Mucosa of stomach (tissue), 1 donor: ENCODE measurements around the gene ADH1C.
"Not testable (repeated sequence)": the region's sequence is repeated elsewhere in the genome, so short reads cannot be mapped to it uniquely, and the experiment has no call there.

Source experiments
- H3K27me3 ChIP-seq: one replicate; pipeline ENCODE4 v1.7.0; 2013; ENCODE audit warnings: mild to moderate bottlenecking, low read length; ENCODE audit not compliant: control insufficient read depth, insufficient read depth
- H3K36me3 ChIP-seq: one replicate; pipeline ENCODE4 v1.7.0; 2013; ENCODE audit warnings: low read length; ENCODE audit not compliant: control insufficient read depth, insufficient read depth
- H3K4me1 ChIP-seq: one replicate; pipeline ENCODE4 v1.7.0; 2013; ENCODE audit warnings: mild to moderate bottlenecking, low read length; ENCODE audit not compliant: control insufficient read depth, insufficient read depth
- H3K4me3 ChIP-seq: one replicate; pipeline ENCODE4 v1.7.0; 2013; ENCODE audit warnings: low read length
- H3K9ac ChIP-seq: one replicate; pipeline ENCODE4 v1.7.0; 2013; ENCODE audit warnings: mild to moderate bottlenecking, low read length, moderate library complexity
- H3K9me3 ChIP-seq: one replicate; pipeline ENCODE4 v1.7.0; 2013; ENCODE audit warnings: mild to moderate bottlenecking, low read length, moderate library complexity; ENCODE audit not compliant: control insufficient read depth
- donor health status: Pancreatic carcinoma.

Gene ADH1C

DNA sequence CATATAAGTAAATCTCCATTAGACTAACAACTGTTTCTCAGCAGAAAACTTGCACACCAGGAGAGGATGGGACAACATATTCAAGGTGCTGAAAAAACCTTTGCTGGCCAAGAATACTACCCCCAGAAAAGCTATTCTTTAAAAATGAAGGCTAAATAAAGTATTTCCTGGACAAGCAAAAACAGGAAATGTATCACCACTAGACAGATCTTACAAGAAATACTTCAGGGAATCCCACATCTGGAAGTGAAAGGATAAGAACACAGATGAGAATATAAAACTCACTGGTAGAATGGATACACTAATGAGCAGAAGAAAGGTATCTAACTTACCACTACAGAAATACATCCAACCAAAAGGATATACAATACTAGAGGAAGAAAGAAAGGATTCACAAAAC lies 27.0 kb upstream of the ADH1C start:
- Histone ChIP-seq H3K4me1 (peaks cover 12% of the 10 kb centered on the region), H3K9ac (no peak overlapping the region), H3K4me3 (no peak overlapping the region), H3K27me3 (no peaks in the 10 kb centered on the region), H3K36me3 (no peaks in the 10 kb centered on the region), H3K9me3 (no peaks in the 10 kb centered on the region)

GRCh38 chr4:99378876-99379275 lies 26.3 kb upstream of the ADH1C start:
- Histone ChIP-seq H3K27me3 (no peaks in the 10 kb centered on the region), H3K9me3 (no peaks in the 10 kb centered on the region), H3K36me3 (no peaks in the 10 kb centered on the region), H3K9ac (no peak overlapping the region), H3K4me1 (peaks cover 8% of the 10 kb centered on the region), H3K4me3 (no peak overlapping the region)

GRCh38 chr4:99377341-99377740 lies 24.8 kb upstream of the ADH1C start:
- not testable (repeated sequence) for H3K4me1 ChIP-seq, H3K36me3 ChIP-seq, H3K27me3 ChIP-seq, H3K9ac ChIP-seq, H3K9me3 ChIP-seq, H3K4me3 ChIP-seq

DNA sequence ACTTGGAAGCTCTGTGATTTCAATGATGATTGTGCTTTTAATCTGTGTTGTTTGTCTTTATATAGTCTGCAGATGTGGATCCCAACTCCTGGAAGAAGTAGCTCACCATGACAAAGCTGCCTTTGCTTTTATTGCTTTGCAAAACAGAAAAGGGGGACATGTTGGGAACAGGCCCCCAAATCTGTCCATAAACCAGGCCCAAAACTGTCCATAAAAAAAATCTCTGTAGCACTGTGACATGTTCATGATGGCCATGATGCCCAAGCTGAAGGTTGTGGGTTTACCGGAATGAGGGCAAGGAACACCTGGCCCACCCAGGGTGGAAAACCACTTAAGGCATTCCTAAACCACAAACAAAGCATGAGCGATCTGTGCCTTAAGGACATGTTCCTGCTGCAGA lies 19.9 kb upstream of the ADH1C start:
- H3K27me3 ChIP-seq, H3K4me3 ChIP-seq, H3K9me3 ChIP-seq, H3K9ac ChIP-seq, H3K36me3 ChIP-seq, H3K4me1 ChIP-seq: not testable (repeated sequence)

- H3K4me3 ChIP-seq, H3K27me3 ChIP-seq, H3K9ac ChIP-seq, H3K36me3 ChIP-seq, H3K9me3 ChIP-seq, H3K4me1 ChIP-seq: not testable (repeated sequence)
These were observed 15.3 kb upstream of the ADH1C start for GRCh38 chr4:99367817-99368216.

DNA sequence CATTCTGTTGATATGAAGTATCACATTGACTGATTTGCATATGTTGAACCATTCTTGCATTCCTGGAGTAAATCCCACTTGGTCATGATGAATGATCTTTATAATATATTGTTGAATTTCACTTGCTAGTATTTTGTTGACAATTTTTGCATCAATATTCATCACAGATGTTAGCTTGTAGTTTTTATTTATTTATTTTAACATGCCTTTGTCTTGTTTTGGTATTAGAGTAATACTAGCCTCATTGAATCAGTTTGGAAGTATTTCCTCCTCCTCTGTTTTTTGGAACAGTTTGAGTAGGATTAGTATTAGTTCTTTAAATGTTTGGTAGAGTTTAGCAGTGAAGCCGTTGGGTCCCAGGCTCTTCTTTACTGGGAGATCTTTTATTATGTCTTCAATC lies 13.9 kb upstream of the ADH1C start:
- Histone ChIP-seq H3K36me3 (no peaks in the 10 kb centered on the region), H3K4me1 (no peaks in the 10 kb centered on the region), H3K9me3 (no peaks in the 10 kb centered on the region), H3K4me3 (no peak overlapping the region), H3K27me3 (no peaks in the 10 kb centered on the region), H3K9ac (no peak overlapping the region)

GRCh38 chr4:99362768-99363167 lies 10.2 kb upstream of the ADH1C start:
- no peak overlapping the region for H3K4me3 ChIP-seq
- H3K9me3 ChIP-seq: no peaks in the 10 kb centered on the region
- H3K4me1 ChIP-seq: no peaks in the 10 kb centered on the region
- no peaks in the 10 kb centered on the region for H3K27me3 ChIP-seq
- no peak overlapping the region for H3K9ac ChIP-seq
- H3K36me3 ChIP-seq: no peaks in the 10 kb centered on the region

- Histone ChIP-seq H3K36me3 (no peaks in the 10 kb centered on the region), H3K27me3 (no peaks in the 10 kb centered on the region), H3K9me3 (no peaks in the 10 kb centered on the region), H3K4me3 (no peak overlapping the region), H3K9ac (no peak overlapping the region), H3K4me1 (no peaks in the 10 kb centered on the region)
These were observed 9.3 kb upstream of the ADH1C start for GRCh38 chr4:99361899-99362275.

DNA sequence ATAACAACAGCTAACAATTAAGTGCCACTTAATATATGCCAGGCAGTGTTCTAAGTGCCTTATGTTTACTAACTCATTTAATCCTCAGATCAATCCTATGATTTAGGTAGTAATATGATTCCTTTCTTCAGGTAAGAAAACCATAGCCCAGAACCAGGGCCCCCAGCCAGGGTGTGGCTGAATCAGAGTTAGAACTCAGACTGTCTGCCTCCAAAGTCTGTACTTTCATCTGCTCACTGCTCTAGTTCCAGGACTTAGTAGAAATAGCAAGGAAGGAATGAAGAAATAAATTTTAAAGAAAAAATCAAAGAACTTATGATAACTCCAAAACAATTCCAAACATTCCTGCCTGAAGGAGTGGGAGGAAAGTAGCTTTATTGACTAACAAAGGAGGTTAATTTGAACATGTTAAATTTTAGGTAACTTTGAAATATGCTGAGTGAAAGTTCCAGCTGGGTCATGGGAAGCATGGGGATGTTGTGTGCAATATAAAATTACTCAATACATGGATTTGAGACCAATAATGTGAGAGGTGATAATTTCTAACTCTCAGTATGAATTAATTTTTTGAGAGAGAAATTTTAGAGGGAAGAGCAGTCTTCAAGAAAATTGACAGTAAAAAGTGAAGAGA lies 8.8 kb upstream of the ADH1C start:
- H3K4me3 ChIP-seq: no peak overlapping the region
- no peaks in the 10 kb centered on the region for H3K4me1 ChIP-seq
- H3K9me3 ChIP-seq: no peaks in the 10 kb centered on the region
- H3K36me3 ChIP-seq: no peaks in the 10 kb centered on the region
- H3K9ac ChIP-seq: no peak overlapping the region
- H3K27me3 ChIP-seq: no peaks in the 10 kb centered on the region

DNA sequence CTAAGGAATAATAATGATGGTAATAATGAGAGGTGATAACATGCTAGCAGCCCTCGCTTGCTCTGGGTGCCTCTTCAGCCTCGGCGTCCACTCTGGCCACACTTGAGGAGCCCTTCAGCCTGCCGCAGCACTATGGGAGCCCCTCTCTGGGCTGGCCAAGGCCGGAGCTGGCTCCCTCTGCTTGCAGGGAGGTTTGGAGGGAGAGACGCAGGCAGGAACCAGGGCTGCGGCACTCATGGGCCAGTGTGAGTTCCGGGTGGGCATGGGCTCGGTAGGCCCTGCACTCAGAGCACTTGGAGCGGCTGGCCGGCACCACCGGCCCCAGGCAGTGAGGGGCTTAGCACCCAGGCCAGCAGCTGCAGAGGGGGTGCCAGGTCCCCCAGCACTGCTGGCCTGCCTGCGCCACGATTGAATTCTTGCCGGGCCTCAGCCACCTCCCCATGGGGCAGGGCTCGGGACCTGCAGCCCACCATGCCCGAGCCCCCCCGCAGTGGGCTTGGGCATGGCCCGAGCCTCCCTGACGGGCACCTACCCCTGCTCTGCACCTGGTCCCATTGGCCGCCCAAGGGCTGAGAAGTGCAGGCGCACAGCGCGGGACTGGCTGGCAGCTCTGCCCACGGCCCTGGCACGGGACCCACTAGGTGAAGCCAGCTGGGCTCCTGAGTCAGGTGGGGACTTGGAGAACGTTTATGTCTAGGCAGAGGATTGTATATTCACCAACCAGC lies 7.1 kb upstream of the ADH1C start:
- Histone ChIP-seq H3K27me3 (no peaks in the 10 kb centered on the region), H3K4me1 (no peaks in the 10 kb centered on the region), H3K36me3 (no peaks in the 10 kb centered on the region), H3K9me3 (no peaks in the 10 kb centered on the region), H3K4me3 (no peak overlapping the region), H3K9ac (no peak overlapping the region)

GRCh38 chr4:99357948-99358347 lies 5.4 kb upstream of the ADH1C start:
- Histone ChIP-seq H3K9ac (no peak overlapping the region), H3K4me3 (no peak overlapping the region), H3K27me3 (no peaks in the 10 kb centered on the region), H3K9me3 (no peaks in the 10 kb centered on the region), H3K4me1 (peaks cover 7% of the 10 kb centered on the region), H3K36me3 (no peaks in the 10 kb centered on the region)

DNA sequence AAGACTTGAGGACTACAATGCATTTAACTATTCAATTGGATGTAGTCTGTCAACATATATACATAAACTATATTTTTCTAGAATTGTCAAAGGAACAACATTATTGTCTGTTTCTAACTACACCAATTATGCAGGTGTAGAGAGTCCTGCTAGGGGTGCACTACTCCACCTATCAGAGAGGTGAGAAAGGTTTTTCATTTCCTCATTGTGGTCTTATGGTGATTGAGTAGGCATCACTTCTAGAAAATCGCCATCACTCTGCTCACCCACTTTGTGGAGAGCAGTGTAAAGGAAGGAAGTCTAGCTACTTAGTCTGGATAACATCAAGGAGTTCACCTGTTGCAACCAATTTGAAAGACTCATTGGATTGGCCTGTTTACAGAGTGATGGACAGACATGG lies 4.4 kb upstream of the ADH1C start:
- no peaks in the 10 kb centered on the region for H3K36me3 ChIP-seq
- no peaks in the 10 kb centered on the region for H3K27me3 ChIP-seq
- peaks cover 10% of the 10 kb centered on the region for H3K4me1 ChIP-seq
- H3K4me3 ChIP-seq: no peak overlapping the region
- no peaks in the 10 kb centered on the region for H3K9me3 ChIP-seq
- no peak overlapping the region for H3K9ac ChIP-seq

GRCh38 chr4:99356149-99356548 lies 3.6 kb upstream of the ADH1C start:
- H3K9ac ChIP-seq, H3K9me3 ChIP-seq, H3K4me1 ChIP-seq, H3K4me3 ChIP-seq, H3K27me3 ChIP-seq, H3K36me3 ChIP-seq: not testable (repeated sequence)
